Fibroblast of mammary gland (primary cell): Measurements from ENCODE around the gene ELOA.
A peak's percentile ranks its signal among the peaks of the same experiment; 100 is the strongest.
"Not testable (repeated sequence)": the region's sequence is repeated elsewhere in the genome, so short reads cannot be mapped to it uniquely, and the experiment has no call there.

Experiments used
- DNase-seq: peaks from one replicate; pipeline ENCODE4 v3.0.0-alpha.2; 2010; ENCODE audit warnings: low read depth
- H3K4me3 ChIP-seq: 2 replicates; pipeline ENCODE4 v1.5.1; 2011; ENCODE audit warnings: low read depth, mild to moderate bottlenecking, low read length, moderate library complexity; ENCODE audit not compliant: control insufficient read depth
- TF ChIP-seq, protein P1 (sequence below): conservative IDR thresholded peaks from 2 replicates; pipeline ENCODE4 v1.5.1; 2011; ENCODE audit warnings: low read depth, low read length, inconsistent platforms; ENCODE audit not compliant: control insufficient read depth, insufficient read depth

The ELOA gene

DNA sequence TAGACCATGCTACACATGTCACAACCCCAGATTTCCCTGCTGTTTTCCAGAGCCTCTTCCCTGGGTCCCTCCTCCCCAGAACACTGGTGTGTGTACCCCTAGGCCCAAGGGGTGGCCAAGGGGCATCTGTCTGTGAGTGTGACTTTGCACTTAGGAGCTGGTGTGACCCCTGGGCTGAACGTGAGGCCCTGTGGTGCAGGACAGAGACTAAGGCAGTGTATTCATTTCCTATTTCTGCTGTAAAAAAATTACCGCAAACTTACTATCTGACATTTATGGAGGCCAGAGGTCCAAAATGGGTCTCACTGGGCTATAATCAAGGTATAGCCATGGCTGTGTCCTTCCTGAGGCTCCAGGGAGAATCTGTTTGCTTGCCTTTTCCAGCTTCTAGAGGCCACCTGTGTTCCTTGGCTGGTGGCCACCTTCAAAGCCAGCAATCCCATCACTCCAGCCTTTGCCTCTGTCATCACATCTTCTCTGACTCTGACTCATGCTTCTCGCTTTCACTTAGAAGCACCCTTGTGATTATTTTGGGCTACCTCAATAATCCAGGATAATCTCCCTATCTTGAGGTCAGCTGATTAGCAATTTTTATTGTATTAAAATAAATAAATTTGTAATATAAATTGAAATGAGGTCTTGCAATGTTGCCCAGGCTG, 24.0 kb upstream of the ELOA start:
- no peak overlapping the region for H3K4me3 ChIP-seq
- TF ChIP-seq, protein P1, sequence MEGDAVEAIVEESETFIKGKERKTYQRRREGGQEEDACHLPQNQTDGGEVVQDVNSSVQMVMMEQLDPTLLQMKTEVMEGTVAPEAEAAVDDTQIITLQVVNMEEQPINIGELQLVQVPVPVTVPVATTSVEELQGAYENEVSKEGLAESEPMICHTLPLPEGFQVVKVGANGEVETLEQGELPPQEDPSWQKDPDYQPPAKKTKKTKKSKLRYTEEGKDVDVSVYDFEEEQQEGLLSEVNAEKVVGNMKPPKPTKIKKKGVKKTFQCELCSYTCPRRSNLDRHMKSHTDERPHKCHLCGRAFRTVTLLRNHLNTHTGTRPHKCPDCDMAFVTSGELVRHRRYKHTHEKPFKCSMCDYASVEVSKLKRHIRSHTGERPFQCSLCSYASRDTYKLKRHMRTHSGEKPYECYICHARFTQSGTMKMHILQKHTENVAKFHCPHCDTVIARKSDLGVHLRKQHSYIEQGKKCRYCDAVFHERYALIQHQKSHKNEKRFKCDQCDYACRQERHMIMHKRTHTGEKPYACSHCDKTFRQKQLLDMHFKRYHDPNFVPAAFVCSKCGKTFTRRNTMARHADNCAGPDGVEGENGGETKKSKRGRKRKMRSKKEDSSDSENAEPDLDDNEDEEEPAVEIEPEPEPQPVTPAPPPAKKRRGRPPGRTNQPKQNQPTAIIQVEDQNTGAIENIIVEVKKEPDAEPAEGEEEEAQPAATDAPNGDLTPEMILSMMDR, result no peak
- peak; percentile 79 for DNase-seq

DNA sequence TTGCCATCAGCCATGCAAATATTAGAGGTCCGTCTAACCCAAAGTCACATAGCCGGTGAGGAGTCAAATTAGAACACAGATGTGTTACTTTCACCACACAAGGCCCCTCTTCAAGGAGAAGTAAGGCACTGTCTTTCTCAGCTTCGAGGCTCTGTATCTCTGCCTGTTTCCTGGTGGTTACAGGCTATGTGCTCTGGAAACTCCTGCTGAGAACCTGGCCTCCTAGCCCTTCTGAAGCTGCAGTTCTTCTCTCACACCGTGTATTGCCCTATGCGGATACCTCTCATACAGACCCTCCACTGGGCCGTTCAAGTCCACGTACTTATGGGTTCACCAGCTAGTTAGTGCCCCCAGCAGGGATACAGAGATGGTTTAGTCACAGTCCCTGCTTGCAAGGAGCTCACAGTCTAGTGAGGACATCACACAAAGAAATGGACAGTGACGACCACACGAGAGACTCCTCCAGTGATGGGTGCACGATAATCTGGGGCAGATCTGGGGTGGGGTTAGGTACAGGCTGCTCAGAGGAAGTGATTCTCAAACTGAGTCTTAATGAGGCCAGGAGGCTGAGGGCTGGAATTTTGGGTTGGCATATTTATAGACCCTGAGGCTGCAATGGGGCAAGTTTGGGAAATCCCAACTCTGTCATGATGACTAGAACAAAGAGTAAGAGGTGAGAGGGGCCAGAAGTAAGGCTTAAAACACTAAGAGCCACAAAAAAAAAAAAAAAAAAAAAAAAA, 22.8 kb upstream of the ELOA start:
- no peak overlapping the region for H3K4me3 ChIP-seq
- DNase-seq, result no peak
- TF ChIP-seq, protein P1, result no peak

DNA sequence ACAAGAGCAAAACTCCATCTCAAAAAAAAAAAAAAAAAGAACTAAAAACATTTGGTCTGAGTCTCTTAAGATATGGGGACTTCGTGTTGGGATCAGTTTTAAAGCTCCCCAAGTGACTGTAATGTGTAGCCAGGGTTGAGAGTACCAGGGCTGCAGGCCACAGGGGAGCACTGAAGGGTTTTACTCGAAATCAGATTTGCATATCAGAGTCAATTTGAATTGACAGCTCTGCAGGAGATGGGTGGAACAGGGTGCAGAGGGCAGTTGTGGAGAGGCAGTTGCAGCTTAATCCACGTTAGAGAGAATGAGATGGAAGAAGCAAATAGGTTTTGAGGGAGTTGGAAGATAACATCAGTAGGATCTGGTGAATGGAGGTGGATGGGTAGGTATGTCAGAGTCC, 20.6 kb upstream of the ELOA start:
- no peak for DNase-seq
- no peak overlapping the region for H3K4me3 ChIP-seq
- TF ChIP-seq, protein P1, result no peak

DNA sequence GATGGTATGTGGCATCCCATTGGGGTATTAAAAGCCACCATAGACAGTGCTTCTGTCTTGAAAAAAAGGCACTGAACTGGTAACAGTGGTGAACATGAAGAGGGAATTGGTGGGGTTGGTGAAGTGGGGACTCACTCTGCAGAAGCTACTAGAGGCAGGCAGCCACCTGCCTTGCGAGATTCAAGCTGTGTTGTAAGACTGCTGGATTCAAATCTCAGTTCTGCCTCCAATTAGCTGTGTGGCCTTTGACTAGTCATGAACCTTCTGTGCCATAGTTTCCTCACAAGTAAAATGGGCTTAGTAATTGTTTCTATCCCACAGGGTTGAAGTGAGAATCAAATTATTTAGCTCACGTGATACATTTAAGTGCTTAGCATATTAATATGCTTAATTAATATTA, 16.6 kb upstream of the ELOA start:
- no peak overlapping the region for H3K4me3 ChIP-seq
- DNase-seq, result no peak
- TF ChIP-seq, protein P1, result no peak

DNA sequence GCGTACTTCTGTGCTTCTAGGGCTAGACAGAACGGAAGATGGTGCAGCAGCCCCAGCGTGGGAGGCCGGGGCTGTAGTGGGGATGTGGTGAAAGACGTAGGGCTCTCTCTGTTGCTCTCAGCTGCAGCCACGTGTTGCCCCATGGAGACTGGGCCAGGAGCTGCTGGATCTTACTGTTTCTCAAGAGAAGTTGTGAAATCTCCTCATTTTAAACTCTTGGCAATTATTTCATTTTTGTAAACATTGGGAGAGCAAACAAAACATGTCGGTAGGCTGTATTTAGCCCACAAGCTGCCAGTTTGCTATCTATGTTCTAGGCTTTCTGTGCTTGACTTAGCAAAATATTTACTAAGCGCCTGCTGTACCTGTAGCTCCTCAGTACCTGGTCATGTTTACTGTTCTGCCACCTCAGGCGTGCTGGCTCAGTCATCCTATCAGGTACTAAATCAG, 15.9 kb upstream of the ELOA start:
- peak; percentile 91 for DNase-seq
- TF ChIP-seq, protein P1, result no peak

DNA sequence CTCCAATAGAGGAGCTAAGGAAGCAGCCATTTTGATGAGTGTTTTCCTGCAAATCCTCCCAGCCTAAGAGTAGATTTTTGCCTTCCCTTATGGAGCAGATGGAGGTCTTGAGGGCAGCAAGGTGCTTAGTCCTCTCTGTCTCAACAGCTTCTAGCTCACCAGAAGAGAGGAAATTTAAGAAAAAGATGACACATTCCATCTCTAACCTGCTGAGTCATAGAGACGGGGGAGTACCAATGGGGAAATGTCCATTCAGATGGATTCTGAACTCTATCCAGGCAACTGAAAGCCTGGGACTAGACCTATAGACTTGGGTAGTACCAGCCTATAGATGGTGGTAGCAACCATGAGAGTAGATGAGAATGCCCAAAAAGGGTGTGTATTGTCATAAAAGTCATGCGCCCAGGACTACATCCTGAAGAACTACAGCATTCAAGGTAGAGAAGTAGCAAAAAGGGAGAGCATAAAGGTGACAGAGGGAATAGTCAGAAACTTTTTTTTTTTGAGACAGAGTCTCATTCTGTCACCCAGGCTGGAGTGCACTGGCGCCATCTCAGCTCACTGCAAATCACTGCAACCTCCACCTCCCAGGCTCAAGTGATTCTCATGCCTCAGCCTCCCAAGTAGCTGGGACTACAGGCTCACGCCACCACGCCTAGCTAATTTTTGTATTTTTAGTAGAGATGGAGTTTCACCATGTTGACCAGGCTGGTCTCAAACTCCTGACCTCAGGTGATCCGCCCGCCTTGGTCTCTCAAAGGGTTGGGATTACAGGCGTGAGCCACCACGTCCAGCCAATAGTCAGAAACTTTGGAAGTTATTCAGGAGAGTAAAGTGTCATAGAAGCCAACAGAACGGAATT, 10.7 kb upstream of the ELOA start:
- no peak overlapping the region for H3K4me3 ChIP-seq
- DNase-seq, result peak; percentile 65
- TF ChIP-seq, protein P1, result no peak

More for the DNA sequence above, 15.9 kb upstream of the ELOA start:
- H3K4me3 ChIP-seq, result no peak overlapping the region

DNA sequence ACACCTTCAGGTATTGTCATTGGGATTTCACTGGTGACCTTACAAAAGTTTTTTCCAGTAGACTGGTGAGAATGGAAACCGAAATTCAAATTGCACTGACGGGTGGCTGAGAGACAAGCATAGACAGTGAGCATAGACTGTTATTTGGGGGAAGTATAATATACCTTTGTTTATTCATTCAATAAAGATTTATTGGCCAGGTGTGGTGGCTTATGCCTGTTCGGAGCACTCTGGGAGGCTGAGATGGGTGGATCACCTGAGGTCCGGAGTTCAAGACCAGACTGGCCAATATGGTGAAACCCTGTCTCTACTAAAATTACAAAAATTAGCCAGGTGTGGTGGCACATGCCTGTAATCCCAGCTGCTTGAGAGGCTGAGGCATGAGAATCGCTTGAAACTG, 10.0 kb upstream of the ELOA start:
- not testable (repeated sequence) for H3K4me3 ChIP-seq, DNase-seq
